ENCODE data around the gene ARHGAP27.

Gene ARHGAP27

GRCh38 chr17:45376171-45377005 lies 56.3 kb downstream of the ARHGAP27 start:
- no peak overlapping the region for H3K27ac Mint-ChIP-seq
- H3K27me3 Mint-ChIP-seq: peaks cover 13% of the 10 kb centered on the region
- DNase-seq: no peak
- peaks cover 19% of the 10 kb centered on the region for H3K4me1 Mint-ChIP-seq
- H3K9me3 Mint-ChIP-seq: no peaks in the 10 kb centered on the region
- no peak overlapping the region for H3K4me3 Mint-ChIP-seq
- no peak for ATAC-seq

DNA sequence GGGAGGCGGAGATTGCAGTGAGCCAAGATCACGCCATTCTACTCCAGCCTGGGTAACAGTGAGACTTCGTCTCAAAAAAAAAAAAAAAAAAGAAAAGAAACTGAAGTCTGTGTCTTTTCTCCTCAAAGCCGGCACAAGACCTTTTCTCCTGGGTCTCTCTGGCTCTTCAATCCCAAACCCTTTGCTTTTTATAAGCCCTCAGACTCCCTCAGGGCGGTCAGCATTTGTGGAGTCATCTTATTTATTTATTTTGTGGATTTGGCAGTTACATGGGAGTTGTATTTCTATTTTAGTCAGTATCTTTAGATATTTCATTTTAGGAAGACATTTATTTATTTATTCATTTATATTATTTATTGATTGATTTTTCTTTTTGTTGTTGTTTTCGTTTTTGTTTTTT lies 58.2 kb downstream of the ARHGAP27 start:
- DNase-seq (no peak), ATAC-seq (no peak)
- peaks cover 28% of the 10 kb centered on the region for H3K4me1 Mint-ChIP-seq
- no peaks in the 10 kb centered on the region for H3K9me3 Mint-ChIP-seq
- H3K27ac Mint-ChIP-seq: no peak overlapping the region
- no peak overlapping the region for H3K4me3 Mint-ChIP-seq
- H3K27me3 Mint-ChIP-seq: peaks cover 15% of the 10 kb centered on the region

GRCh38 chr17:45372325-45372869 lies 60.3 kb downstream of the ARHGAP27 start:
- H3K27me3 Mint-ChIP-seq: peaks cover 20% of the 10 kb centered on the region
- ATAC-seq (no peak), DNase-seq (no peak)
- no peaks in the 10 kb centered on the region for H3K9me3 Mint-ChIP-seq
- H3K4me3 Mint-ChIP-seq: peak overlapping the region; percentile 61 to 81
- peaks cover 28% of the 10 kb centered on the region for H3K4me1 Mint-ChIP-seq
- H3K27ac Mint-ChIP-seq: no peak overlapping the region

DNA sequence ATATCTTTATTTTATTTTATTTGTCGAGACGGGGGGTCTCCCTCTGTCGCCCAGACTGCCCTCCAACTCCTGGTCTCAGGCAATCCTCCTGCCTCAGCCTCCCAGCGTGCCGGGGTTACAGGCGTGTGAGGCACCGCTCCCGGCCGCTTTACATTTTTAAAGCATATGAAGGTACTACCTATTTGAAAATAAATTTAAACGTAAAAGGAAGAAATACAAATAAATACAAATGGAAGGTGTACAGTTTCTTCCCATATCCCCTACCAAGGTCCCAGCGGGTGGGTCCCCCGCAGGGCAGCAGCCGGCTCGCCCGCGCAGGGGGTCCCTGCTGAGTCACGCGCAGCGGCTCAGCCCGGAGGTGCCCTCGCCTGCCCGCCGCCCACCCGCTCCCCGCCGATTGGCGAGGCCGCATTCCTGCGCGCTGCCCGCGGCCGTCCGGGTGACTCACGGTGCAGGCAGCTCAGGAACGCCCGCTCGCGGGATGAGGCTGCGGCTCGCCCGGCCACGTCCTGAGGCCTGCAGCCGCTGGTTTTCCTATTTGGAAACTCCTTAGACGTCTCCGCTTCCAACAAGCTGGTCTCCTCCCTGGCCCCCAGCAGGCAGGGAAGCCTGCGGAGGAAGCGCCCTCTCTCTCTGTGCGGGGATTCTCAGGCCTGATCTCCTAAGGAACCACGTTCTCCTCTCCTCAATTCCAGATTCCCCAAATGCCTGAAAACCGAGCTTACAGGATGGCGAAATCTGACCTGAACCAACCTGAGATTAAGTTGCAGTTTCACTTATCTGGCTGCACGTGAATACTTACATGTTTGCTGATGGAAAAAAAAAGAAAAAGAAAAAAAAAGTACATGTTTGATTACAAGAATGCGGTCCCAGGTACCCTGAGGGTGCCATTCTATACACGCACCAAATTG lies 61.0 kb downstream of the ARHGAP27 start:
- H3K4me1 Mint-ChIP-seq: peaks cover 28% of the 10 kb centered on the region
- H3K4me3 Mint-ChIP-seq: peak overlapping the region; percentile 61 to 81
- no peak overlapping the region for H3K27ac Mint-ChIP-seq
- ATAC-seq (peak; percentile 79), DNase-seq (peak; percentile 46 to 47)
- H3K9me3 Mint-ChIP-seq: no peaks in the 10 kb centered on the region
- H3K27me3 Mint-ChIP-seq: peaks cover 20% of the 10 kb centered on the region

DNA sequence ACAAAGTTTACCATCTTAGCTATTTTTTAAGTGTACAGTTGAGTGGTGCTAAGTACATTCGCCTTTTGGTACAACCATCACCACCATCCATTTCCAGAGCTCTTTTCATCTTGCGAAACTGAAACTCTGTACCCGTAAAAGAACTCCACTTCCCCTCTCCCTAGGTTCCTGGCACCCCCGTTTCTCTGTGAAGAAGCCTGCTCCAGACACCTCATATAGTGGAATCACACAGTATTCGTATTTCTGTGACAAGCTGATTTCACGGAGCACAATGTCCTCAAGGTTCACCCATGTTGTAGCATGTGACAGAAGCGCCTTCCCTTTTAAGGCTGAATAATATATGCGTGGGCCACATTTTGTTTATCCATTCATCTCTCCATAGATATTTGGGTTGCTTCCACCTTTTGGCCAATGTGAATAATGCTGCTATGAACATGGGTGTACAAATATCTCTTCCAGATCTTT lies 61.7 kb downstream of the ARHGAP27 start:
- no peaks in the 10 kb centered on the region for H3K9me3 Mint-ChIP-seq
- ATAC-seq: no peak
- H3K27ac Mint-ChIP-seq: no peak overlapping the region
- DNase-seq: no peak
- peaks cover 20% of the 10 kb centered on the region for H3K27me3 Mint-ChIP-seq
- H3K4me3 Mint-ChIP-seq: peak overlapping the region in 1 of 2 donors; percentile 44
- peaks cover 28% of the 10 kb centered on the region for H3K4me1 Mint-ChIP-seq

- peaks cover 31% of the 10 kb centered on the region for H3K4me1 Mint-ChIP-seq
- no peak overlapping the region for H3K4me3 Mint-ChIP-seq
- no peak overlapping the region for H3K27ac Mint-ChIP-seq
- peaks cover 25% of the 10 kb centered on the region for H3K27me3 Mint-ChIP-seq
- ATAC-seq: no peak
- no peak for DNase-seq
- no peaks in the 10 kb centered on the region for H3K9me3 Mint-ChIP-seq
Observed at GRCh38 chr17:45369421-45369820, 63.2 kb downstream of the ARHGAP27 start.

DNA sequence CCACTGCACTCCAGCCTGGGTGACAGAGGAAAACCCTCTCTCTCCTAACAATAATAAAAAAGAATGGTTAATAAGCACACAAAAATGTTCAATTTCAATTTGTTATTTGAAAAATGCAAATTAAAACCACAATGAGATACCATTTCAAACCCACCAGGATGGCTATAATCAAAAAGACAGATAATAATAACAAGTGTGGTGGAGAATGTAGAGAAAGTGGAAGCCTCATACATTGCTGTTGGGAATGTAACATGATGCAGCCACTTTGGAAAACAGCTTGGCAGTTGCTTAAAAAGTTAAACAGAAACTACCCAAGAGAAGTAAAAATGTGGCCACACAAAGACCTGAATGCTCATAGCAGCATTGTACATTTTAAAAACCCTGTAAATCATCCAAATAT lies 64.0 kb downstream of the ARHGAP27 start:
- Mint-ChIP-seq H3K4me1 (peaks cover 25% of the 10 kb centered on the region), H3K4me3 (no peak overlapping the region), H3K27me3 (peaks cover 27% of the 10 kb centered on the region), H3K9me3 (peaks cover 0 to under 1% of the 10 kb centered on the region in 2 donors), H3K27ac (peak overlapping the region in 1 of 2 donors; percentile 52)
- no peak for ATAC-seq
- DNase-seq: no peak

DNA sequence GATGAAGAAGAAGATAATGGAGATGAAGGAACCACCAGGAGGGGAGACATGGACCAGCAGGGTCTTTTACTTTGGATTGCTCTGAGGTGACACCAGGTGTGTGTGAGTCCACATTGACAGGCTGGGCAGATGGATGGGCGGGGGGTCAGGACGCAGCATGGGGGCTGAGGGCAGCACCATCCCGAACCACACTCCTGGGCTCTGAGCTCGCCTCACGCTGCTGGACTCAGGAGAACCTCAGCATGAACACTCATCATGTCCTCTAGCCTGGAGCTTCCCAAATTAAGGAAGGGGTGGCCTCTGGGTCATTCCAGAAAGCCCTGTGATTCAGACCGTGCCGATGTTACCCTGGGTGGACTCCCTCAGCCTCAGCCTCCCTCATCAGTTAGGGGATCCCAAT lies 65.5 kb downstream of the ARHGAP27 start:
- H3K27ac Mint-ChIP-seq: no peak overlapping the region
- peaks cover 10 to 15% of the 10 kb centered on the region in 2 donors for H3K9me3 Mint-ChIP-seq
- no peak overlapping the region for H3K4me3 Mint-ChIP-seq
- H3K27me3 Mint-ChIP-seq: peaks cover 35% of the 10 kb centered on the region
- H3K4me1 Mint-ChIP-seq: peaks cover 20% of the 10 kb centered on the region
- DNase-seq: no peak
- ATAC-seq: no peak

GRCh38 chr17:45366691-45367090 lies 66.0 kb downstream of the ARHGAP27 start:
- peaks cover 10 to 16% of the 10 kb centered on the region in 2 donors for H3K9me3 Mint-ChIP-seq
- peaks cover 15% of the 10 kb centered on the region for H3K4me1 Mint-ChIP-seq
- no peak overlapping the region for H3K4me3 Mint-ChIP-seq
- DNase-seq (no peak), ATAC-seq (no peak)
- H3K27ac Mint-ChIP-seq: no peak overlapping the region
- peaks cover 32% of the 10 kb centered on the region for H3K27me3 Mint-ChIP-seq

DNA sequence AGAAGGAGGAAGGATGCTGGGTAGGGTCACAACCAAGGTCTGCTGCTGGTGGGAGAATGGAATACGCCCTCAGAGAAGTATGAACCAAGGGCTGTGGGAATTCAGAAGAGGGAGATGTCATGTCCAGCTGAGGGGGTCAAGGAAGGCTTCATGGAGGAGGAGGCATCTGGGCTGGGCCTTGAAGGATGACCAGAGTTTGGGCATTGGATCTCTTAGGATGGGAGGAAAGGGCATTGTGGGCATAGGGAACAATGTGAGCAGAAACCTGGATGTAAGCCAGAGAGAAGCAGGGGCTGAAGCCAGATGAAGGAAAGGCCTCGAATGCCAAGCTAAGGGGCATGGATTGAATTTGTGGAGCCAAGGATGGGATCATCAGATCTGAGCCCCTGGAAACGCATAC lies 66.6 kb downstream of the ARHGAP27 start:
- Mint-ChIP-seq H3K4me1 (peaks cover 8% of the 10 kb centered on the region), H3K9me3 (peaks cover 10 to 16% of the 10 kb centered on the region in 2 donors), H3K27ac (peak overlapping the region in 1 of 2 donors; percentile 15), H3K4me3 (no peak overlapping the region), H3K27me3 (peaks cover 37% of the 10 kb centered on the region)
- ATAC-seq (no peak), DNase-seq (no peak)

DNA sequence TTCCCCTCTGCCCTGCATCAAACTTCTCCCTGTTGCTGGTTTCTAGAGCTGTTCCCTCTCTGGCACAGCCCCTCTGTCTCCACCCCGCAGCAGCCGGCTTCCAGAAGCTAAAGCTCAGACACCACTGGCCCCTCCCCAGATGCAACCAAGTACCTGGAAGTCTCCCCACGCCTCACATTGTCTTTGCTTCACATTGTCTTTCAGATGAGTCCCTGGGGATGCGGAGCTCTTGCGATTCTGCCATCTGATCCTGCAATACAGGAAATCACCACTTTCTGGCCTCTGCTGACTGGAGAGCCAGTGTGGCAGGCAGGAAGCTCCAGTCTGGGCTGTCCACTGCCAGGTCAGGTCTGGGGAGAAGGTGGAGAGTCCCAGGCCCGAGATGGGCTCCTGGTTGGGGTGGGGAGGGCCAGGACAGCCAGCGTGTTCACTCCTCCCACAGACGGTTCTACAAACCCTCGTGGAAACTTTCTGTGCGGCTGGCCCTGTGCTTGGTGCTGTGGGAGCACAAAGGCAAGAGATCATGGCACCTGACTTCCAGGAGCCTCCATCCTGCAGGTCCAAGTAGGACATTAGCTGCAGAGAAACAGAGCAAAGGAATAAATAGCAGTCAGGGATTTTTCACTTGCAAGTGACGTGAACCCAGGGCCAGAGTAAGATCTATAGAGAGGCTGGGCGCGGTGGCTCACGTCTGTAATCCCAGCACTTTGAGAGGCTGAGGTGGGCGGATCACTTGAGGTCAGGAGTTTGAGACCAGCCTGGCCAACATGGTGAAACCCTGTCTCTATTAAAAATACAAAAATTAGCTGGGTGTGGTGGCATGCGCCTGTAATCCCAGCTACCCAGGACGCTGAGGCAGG lies 67.9 kb downstream of the ARHGAP27 start:
- Mint-ChIP-seq H3K27ac (peak overlapping the region in 1 of 2 donors; percentile 89), H3K9me3 (peaks cover 10 to 16% of the 10 kb centered on the region in 2 donors), H3K4me3 (no peak overlapping the region), H3K4me1 (peaks cover 4% of the 10 kb centered on the region), H3K27me3 (peaks cover 46% of the 10 kb centered on the region)
- ATAC-seq: no peak
- DNase-seq: no peak

GRCh38 chr17:45363498-45363897 lies 69.2 kb downstream of the ARHGAP27 start:
- DNase-seq (no peak), ATAC-seq (no peak)
- H3K27ac Mint-ChIP-seq: no peak overlapping the region
- peaks cover 10 to 16% of the 10 kb centered on the region in 2 donors for H3K9me3 Mint-ChIP-seq
- H3K4me1 Mint-ChIP-seq: peaks cover 4% of the 10 kb centered on the region
- no peak overlapping the region for H3K4me3 Mint-ChIP-seq
- peaks cover 39% of the 10 kb centered on the region for H3K27me3 Mint-ChIP-seq

GRCh38 chr17:45361976-45362375 lies 70.7 kb downstream of the ARHGAP27 start:
- Mint-ChIP-seq H3K4me1 (peaks cover 11% of the 10 kb centered on the region), H3K9me3 (peaks cover 10 to 16% of the 10 kb centered on the region in 2 donors), H3K4me3 (no peak overlapping the region), H3K27ac (no peak overlapping the region), H3K27me3 (peaks cover 39% of the 10 kb centered on the region)
- no peak for DNase-seq
- ATAC-seq: no peak

GRCh38 chr17:45361451-45361850 lies 71.2 kb downstream of the ARHGAP27 start:
- peaks cover 11% of the 10 kb centered on the region for H3K4me1 Mint-ChIP-seq
- peaks cover 10 to 16% of the 10 kb centered on the region in 2 donors for H3K9me3 Mint-ChIP-seq
- H3K4me3 Mint-ChIP-seq: no peak overlapping the region
- no peak overlapping the region for H3K27ac Mint-ChIP-seq
- H3K27me3 Mint-ChIP-seq: peaks cover 39% of the 10 kb centered on the region
- no peak for DNase-seq
- no peak for ATAC-seq

All from stimulated activated naive CD8-positive, alpha-beta T cell treated with anti-CD3 and anti-CD28 coated beads, Interleukin-15, amount 100 ng/mL, for 72 hours (primary cell).